Measurements from ENCODE around the gene PTGS2. TPM values are rescaled to one million over a fixed set of nuclear protein-coding genes. Genes with fewer than 3 reads are reported as not detected.

Gene PTGS2
- total RNA-seq, 2 donors from 2014 or later, result 12.7 to 16.9 TPM

- Histone ChIP-seq H3K9me3 (no peaks in the 10 kb centered on the region), H3K36me3 (no peaks in the 10 kb centered on the region), H3K27ac (no peak overlapping the region), H3K4me3 (no peak overlapping the region), H3K4me1 (ENCODE audit: control insufficient read depth in 1 of 2, low read depth in 2 of 2) (no peaks in the 10 kb centered on the region), H3K27me3 (replicated peaks; ENCODE audit: insufficient read depth) (no peaks in the 10 kb centered on the region)
- DNase-seq (ENCODE audit: low spot score) (no peak), ATAC-seq (ENCODE audit: insufficient number of reproducible peaks, low FRiP score, low read depth) (no peak)
- no peak for TF ChIP-seq CTCF (IDR thresholded peaks at IDR 0.05)
These were observed 30.5 kb upstream of the PTGS2 start for GRCh38 chr1:186710696-186711095.

GRCh38 chr1:186708694-186709097, 28.5 kb upstream of the PTGS2 start:
- Histone ChIP-seq H3K4me3 (no peak overlapping the region), H3K27me3 (replicated peaks; ENCODE audit: insufficient read depth) (no peaks in the 10 kb centered on the region), H3K27ac (no peak overlapping the region), H3K36me3 (no peaks in the 10 kb centered on the region), H3K4me1 (ENCODE audit: control insufficient read depth in 1 of 2, low read depth in 2 of 2) (no peaks in the 10 kb centered on the region), H3K9me3 (no peaks in the 10 kb centered on the region)
- ATAC-seq (ENCODE audit: insufficient number of reproducible peaks, low FRiP score, low read depth), result no peak
- no peak for DNase-seq (ENCODE audit: low spot score)
- TF ChIP-seq CTCF (IDR thresholded peaks at IDR 0.05), result no peak

- no peak overlapping the region for H3K4me3 ChIP-seq
- H3K9me3 ChIP-seq, result no peaks in the 10 kb centered on the region
- DNase-seq (ENCODE audit: low spot score), result no peak
- no peaks in the 10 kb centered on the region for H3K4me1 ChIP-seq (ENCODE audit: control insufficient read depth in 1 of 2, low read depth in 2 of 2)
- no peaks in the 10 kb centered on the region for H3K27me3 ChIP-seq (replicated peaks; ENCODE audit: insufficient read depth)
- no peak for ATAC-seq (ENCODE audit: insufficient number of reproducible peaks, low FRiP score, low read depth)
- TF ChIP-seq CTCF (IDR thresholded peaks at IDR 0.05), result no peak
- no peak overlapping the region for H3K27ac ChIP-seq
- no peaks in the 10 kb centered on the region for H3K36me3 ChIP-seq
These were observed 23.1 kb upstream of the PTGS2 start for GRCh38 chr1:186703209-186703766.

GRCh38 chr1:186700722-186701121, 20.5 kb upstream of the PTGS2 start:
- H3K4me1 ChIP-seq (ENCODE audit: control insufficient read depth in 1 of 2, low read depth in 2 of 2), result no peaks in the 10 kb centered on the region
- H3K36me3 ChIP-seq, result no peaks in the 10 kb centered on the region
- DNase-seq (ENCODE audit: low spot score) (no peak), ATAC-seq (ENCODE audit: insufficient number of reproducible peaks, low FRiP score, low read depth) (no peak)
- no peak for TF ChIP-seq CTCF (IDR thresholded peaks at IDR 0.05)
- H3K27me3 ChIP-seq (replicated peaks; ENCODE audit: insufficient read depth), result no peaks in the 10 kb centered on the region
- no peak overlapping the region for H3K27ac ChIP-seq
- no peaks in the 10 kb centered on the region for H3K9me3 ChIP-seq
- H3K4me3 ChIP-seq, result no peak overlapping the region

- ATAC-seq (ENCODE audit: insufficient number of reproducible peaks, low FRiP score, low read depth) (no peak), DNase-seq (ENCODE audit: low spot score) (no peak)
- TF ChIP-seq CTCF (IDR thresholded peaks at IDR 0.05), result no peak
- Histone ChIP-seq H3K36me3 (no peaks in the 10 kb centered on the region), H3K4me1 (ENCODE audit: control insufficient read depth in 1 of 2, low read depth in 2 of 2) (no peaks in the 10 kb centered on the region), H3K9me3 (no peaks in the 10 kb centered on the region), H3K4me3 (no peak overlapping the region), H3K27ac (no peak overlapping the region), H3K27me3 (replicated peaks; ENCODE audit: insufficient read depth) (no peaks in the 10 kb centered on the region)
These were observed 19.3 kb upstream of the PTGS2 start for GRCh38 chr1:186699519-186699918.

Data from thoracic aorta (tissue), 2 donors.